Hematopoietic multipotent progenitor cell treated with erythropoietin and hydrocortisone succinate and interleukin-3 and kit ligand, for 4 days (in vitro differentiated cells): ENCODE data around the gene MARK3.

Source experiments
- DNase-seq: peaks from one replicate; pipeline ENCODE4 v3.0.0-alpha.2; 2015

MARK3 gene

DNA sequence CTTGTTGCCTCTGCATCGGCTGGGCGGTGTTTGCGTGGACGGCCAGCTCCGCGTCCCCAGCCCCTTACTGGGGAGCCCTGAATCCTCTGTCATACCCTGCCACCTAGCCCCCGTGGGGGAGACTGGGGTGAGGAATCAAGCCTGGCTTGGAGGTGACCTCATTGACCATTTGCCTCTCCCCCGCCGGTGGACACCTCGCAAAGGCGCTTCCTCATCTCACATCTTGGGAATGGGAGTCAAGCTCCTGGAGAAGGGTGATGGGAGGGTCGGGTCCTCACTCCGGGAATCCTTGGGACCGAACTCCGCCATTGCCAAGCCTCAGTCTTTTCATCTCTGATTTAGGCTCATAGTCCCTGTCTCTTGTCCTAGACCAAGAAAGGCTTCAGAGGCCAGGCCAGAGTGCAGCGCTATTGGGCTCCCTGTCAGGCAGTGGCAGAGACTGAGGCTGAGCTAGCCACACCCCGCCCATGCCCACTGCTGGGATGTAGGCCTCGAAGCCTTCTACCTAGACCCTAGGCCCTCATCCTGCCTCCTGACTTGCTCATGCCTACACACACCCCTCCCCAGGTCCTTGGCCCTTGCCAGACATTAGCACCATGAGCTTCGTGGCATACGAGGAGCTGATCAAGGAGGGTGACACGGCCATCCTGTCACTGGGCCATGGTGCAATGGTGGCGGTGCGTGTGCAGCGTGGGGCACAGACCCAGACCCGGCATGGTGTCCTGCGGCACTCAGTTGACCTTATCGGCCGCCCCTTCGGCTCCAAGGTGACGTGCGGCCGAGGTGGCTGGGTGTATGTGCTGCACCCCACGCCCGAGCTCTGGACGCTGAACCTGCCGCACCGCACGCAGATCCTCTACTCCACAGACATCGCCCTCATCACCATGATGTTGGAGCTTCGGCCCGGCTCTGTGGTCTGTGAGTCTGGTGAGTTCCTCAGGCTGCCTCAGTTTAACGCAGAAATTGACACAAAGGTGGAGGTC is 144.5 kb downstream of the MARK3 start:
- DNase-seq = no peak

DNA sequence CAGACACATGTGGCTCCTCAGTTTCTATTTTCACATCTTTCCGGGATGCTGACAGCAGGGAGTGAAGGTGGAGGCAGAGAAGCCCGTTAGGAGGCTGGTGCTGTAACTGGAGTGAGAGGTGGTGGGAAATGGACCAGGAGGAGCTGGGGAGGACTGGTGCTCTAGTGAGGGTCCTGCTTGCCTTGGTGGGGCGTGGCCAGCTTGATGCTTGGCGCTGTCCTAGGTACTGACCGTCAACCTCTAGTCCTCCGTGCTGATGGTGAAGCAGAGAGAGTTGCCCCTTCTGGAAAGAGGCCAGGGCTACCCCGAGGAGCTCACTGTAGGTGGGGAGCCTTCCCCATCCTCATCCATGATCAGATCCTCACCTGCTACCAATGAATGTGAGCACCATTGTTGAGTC is 145.2 kb downstream of the MARK3 start:
- peak; percentile 71 for DNase-seq

DNA sequence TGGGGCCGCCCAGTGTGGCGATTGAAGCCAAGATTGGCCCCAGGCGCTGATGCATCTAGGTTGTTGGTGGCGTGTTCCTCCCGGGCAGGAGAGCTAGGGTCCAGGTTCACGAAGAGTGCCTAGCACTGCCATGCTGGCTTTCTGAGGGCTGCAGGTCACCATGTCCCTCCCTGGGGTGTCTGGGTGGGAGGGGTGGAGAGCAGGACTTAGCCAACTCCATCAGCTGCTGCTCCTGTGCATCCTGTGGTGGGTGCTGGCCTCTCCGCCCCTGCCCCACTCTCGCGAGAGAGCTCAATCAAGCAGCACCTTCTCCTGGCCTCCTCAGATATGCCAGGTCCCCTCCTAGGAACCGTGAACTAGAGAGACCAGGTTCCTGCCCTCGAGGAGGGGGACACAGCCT is 145.6 kb downstream of the MARK3 start:
- no peak for DNase-seq

DNA sequence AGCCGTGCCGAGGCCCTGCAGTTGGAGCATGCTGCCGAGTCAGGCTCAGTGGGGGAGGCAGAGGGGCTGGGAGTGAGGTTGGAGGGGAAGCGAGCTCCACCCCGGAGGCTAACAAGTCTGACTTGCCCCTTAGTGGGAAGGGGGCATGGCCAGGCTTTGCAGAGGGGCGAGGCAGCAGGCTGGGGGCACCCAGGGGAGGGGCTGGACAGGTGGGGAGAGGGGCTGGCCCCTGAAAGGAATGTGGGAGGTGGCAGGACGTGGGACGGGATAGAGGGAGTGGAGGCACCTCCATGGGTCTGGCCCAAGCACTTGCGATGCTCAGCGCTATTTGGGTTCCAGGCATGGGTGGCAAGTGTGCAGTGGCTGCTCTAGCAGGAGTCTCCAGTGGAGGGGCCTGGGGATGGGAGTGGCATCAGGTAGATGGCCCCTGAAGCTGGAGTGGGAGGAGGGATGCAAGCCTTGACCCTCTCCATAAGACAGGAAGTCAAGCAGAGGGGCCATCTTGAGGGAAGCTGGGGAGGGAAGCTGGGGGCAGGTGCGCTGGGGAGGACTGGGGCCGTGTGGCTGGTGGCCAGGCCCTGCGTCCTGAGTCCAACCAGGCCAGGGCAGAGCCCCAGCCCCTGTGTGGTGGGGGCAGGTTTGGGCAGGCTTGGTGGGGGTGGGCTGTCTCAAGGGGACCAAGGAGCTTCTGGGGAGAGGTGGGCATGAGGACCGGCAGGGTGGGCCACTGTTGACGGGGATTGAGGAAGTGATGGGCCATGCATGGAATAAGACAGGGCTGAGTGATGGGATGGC is 146.4 kb downstream of the MARK3 start:
- DNase-seq = no peak

DNA sequence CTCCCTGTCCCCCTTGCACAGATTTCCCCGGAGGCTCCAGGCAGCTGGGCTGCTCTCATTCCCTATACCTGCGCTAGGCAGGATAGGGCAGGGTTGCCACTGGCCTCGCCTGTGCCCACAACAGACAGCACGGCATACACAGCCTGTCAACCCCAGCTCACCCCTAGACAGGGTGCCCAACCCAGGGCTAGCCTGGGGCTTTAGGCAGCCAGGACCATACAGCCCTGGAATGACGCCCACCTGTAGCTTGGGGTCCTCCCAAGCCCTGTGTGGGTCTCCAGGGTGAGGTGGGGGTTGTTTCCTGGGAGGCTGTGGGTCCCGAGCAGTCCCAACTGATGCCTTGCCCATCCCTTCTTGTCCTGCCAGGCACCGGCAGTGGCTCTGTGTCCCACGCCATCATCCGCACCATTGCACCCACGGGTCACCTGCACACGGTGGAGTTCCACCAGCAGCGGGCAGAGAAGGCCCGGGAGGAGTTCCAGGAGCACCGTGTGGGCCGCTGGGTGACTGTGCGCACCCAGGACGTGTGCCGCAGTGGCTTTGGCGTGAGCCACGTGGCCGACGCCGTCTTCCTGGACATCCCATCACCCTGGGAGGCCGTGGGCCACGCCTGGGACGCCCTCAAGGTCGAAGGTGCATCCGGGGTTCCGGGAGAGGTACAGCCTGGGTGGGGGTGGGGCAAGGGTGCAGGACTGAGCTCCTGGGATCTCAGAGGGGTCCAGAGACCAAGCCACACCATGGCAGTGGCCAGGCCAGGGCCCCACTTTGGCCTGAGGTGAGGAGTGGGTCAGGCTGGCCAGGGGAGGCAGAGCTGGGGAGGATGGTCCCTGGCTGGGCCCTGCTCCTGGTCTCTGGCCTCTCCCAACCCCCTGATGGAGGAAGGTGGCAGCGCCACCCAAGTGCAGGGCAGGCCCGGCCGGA is 147.3 kb downstream of the MARK3 start:
- DNase-seq = no peak

DNA sequence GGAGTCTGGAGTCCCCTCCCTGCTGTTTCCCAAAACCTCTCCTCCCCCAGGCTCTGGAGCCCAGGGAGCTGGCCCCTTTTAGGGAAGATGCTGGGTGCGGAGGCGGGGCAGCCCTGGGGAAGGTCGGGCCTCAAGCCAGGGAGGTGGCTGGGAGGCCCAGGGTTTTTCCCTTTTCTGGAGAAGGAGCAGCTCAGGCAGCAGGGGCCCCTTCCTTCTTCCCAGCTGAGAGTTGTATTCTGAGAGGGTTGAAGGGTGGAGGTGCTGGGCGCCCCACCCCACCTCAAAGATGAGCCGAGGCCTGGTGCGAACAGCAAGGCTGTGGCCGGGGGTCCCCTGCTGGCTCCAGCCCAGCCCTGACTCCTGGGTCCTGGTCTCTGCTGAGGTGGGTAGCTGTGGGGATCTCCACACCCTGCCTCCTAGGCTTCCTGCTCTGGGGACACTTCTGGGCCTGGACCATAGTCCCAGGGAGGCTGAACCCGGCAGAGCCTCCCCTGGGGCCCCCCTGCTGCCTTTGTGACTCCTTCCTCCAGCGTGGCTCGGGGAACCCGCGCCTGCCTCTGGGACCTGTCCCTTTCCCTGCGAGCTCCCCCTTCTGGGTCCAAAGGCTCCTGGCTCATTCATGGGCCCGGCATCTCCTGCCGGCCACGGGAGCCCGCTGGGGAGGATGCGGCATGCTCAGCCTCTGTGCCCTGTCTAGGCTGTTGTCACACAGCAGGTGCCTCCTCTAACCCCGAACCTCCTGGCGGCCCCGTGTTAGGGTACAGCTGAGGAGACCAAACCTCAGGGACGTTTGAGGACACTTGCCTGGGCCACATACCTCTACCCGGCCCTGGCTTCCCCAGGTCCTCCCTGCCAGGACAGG is 148.2 kb downstream of the MARK3 start:
- no peak for DNase-seq

DNA sequence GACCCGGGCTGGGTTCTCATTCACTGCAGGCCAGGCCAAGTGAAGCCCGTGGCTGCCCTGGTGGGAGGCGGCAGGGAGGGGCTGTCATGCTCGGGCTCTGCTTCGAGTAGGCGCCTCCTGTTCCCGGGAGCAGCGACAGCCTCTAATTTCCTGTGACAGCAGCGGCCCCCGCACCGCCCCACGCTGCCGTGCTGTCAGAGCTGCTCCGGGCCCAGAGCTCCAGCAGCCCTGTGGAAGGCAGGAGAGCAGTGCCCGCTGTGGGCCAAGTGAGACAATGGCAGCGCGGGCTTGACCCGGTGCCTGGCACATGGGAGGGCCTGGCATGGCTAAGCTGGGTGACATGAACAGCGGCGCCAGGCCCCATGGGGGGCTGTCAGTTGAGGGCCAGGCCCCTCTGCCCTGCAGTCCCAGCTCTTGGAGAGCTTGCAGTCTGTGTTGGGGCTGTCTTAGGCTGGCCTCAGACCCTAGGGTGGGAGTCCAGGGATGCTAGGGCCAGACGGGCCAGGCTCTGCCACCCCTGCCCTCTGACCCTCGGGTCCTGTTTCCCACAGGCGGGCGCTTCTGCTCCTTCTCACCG is 148.9 kb downstream of the MARK3 start:
- no peak for DNase-seq

DNA sequence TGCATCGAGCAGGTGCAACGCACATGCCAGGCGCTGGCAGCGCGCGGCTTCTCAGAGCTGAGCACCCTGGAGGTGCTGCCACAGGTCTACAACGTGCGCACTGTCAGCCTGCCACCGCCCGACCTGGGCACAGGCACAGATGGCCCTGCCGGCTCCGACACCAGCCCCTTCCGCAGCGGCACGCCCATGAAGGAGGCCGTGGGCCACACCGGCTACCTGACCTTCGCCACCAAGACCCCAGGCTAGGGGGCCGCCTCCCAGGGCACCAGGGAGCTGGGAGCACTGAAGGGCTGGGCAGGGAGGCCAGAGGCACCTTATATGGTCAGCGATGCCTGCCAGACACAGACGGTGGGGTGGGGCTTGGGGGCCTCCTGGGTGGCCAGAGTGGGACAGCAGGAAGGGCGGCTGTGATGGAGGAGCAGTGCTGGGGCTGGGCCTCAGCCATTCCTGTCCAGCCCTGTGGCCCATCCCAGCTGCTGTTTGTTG is 149.4 kb downstream of the MARK3 start:
- no peak for DNase-seq

DNA sequence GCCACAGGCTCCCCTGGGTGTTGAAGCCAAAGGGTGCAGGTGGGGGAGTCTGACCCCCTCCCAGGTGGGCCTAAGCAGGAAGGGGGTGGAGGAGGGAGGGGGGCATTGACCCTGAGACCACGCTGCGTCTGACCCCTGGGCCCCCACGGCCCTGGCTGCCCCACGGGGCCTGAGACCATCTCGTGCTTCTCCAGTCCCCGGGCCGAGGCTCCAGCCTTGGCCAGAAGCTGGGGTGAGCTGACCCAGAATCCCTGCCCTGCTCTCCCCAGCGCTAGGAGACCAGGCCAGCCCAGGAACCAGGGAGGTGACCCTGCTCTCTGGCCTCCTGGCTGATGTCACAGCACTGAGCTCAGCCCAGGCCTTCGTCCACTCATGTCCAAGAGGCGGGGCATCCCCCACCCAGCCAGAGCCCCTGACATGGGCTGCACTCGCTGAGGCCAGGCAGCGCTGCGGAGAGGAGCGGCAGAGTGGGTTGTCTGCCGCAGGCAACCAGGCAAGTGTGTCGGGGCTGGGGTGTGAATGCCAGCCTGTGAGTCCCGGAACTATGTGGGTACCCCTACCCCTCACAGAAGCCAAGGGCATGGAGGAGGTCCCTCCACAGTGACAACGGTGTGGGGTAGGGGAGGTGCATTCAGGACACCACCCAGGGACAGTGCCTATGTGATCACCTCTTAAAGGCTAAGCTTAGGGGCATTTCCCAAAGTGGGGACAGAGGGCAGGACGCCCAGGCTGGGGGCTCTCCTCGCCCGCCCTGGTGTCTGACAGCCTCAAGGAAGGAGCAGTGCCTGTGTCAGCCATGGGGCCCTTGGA is 150.1 kb downstream of the MARK3 start:
- DNase-seq = no peak

DNA sequence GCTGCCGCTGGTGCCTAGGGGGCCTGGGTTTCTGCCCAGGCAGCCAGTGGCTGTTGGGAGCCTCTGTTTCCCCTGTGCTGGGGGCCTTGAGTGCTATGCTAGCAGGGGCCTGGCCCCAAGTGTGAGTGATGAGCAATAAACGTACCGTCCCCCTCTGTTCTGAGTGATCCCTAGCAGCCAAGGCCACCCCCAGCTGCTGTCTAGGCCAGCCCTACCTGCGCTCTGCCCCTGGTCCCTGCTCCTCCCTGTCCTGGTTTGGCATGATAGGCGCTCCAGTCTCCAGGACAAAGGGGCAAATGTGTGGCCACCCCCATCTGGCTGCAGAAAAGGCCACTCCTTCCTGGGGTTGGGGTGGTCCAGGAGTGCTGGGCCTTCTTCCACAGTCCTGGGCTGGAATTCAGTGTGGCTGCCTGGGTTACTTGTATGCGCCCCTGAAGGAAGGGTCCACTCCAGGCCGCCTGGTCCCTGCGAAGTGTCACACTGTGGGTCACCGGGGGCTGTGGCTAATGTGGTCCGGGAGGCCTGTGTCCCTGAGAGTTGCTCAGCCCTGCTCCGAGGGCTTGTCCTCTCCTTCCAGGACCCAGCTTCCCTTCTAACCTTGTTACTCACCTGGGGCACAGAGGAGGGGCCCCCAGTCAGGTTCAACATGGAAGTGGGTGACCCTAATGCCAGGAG is 150.8 kb downstream of the MARK3 start:
- DNase-seq = no peak

DNA sequence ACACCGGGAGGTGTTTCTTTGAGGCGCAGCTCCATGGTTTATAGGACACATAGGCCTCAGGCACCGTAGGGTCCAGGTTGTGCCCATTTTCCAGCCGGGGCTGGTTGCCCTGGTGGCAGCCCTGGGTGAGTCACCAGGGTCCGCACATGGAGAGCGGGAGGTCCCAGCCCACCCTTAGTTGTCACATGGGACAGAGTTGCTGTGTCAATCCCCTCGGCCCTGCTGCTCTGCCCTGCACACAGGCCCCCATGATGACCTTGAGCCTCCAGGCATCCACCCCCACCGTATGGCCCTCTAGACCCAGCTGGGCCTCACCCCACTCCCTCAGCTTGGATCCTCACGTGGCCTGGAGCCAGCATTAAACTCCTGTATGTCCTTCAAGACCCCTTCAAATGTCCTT is 151.5 kb downstream of the MARK3 start:
- no peak for DNase-seq

DNA sequence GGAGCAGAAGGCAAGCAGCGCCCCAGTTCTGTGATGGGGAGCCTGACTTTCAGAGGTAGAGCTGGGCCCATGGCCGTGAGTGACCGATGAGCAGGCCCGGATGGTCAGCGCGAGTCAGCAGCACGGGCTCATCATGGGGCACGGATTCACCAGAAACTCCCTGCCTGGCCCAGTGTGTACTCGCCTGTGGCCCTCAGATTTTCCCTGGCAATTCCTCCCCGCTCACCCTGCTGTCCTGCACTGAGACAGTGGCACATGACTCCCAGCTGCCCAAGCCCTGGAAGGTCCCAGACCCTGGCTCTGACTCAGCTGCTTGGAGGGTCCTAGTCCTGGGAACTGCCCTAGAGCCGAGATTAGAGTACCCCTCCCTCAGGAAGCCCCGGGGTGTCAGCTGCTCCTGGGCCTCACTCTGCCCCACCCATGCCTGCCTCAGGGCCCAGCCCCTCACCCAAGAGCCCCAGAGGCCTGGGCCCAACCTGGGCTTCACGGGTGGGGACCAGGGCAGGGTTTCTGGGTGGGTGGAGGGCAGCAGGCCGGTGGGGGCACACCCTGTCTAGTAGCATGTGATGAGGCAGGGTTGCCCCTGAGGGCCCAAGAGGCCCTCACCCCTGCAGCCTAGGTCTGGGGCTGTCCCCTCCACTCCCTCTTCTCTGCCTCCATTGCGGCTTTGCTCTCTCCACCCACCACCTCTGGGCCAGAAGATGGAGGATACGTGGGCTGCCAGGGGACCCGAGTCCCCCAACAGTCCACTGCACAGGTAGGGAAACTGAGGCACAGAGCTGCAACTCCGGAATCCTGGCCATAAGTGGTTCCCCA is 152.2 kb downstream of the MARK3 start:
- no peak for DNase-seq

DNA sequence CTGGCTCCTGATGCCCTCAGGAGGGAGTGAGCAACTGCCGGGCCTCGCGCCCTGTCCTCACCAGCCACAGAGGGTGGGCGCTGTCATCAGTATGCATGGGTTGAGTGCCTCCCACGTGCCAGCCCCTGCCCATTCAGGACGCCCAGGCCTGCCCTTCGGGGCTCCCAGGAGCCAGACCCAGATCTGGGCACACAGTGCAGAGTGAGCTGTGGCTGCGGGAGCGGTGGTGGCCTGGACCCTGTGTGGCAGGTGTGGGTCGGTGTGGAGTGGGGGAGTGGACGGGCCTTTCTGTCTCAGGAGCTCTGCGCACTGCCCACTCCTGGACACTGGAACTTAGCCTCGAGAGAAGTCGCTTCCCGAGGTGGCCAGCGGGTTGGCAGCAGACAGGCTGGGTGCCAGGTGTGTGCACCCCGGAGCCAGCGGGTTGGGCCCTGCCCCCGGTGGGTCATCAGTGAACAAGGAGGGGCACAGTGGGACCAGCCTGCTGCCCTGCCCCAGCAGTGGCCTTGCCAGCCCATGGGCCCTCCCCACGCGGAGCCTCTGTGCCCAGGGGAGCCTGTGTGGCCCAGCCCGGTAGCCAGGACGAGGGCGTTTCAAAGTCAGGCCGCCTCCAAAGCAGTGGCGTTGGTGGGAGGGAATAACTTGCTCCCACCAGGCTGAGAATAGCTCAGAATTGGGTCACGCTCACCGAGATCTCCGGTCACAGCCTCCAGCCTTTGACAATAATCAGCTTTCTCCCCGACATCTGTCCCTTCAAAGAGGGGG is 153.3 kb downstream of the MARK3 start:
- DNase-seq = no peak

DNA sequence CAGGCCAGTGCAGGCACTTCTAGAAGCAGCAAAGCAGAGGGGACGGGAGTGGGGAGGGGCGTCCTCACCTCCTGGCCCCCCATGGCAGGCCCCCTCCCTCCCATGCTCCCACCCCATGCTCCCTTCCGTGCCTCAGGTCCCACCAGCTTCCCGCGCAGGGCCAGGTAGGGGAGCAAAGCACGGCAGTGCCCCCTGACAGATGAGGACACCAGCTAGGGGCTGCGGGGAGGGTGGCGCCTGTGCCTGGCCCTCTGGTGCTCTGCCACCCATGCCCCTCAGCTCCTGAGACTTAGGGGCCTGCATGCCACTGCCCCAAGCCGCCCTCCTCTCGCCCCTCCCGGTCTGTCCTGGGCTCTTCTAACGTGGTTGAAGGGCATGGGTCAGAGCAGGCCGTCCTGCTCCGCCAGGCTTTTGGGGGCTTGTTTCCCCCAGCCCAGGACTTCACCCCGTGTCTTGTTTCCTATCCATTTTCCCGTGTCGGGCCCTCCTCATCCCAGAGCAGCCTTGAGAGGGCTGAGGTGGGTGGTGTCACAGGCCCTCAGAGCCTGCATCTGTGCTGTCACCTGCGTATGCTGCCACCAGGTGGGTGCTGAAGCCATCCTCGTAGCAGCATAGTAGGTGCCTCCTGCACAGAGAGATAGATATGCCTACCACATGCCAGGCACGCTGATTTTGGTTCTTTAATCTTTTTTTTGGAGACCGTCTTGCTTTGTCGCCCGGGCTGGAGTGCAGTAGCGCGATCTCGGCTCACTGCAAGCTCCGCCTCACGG is 154.0 kb downstream of the MARK3 start:
- no peak for DNase-seq

DNA sequence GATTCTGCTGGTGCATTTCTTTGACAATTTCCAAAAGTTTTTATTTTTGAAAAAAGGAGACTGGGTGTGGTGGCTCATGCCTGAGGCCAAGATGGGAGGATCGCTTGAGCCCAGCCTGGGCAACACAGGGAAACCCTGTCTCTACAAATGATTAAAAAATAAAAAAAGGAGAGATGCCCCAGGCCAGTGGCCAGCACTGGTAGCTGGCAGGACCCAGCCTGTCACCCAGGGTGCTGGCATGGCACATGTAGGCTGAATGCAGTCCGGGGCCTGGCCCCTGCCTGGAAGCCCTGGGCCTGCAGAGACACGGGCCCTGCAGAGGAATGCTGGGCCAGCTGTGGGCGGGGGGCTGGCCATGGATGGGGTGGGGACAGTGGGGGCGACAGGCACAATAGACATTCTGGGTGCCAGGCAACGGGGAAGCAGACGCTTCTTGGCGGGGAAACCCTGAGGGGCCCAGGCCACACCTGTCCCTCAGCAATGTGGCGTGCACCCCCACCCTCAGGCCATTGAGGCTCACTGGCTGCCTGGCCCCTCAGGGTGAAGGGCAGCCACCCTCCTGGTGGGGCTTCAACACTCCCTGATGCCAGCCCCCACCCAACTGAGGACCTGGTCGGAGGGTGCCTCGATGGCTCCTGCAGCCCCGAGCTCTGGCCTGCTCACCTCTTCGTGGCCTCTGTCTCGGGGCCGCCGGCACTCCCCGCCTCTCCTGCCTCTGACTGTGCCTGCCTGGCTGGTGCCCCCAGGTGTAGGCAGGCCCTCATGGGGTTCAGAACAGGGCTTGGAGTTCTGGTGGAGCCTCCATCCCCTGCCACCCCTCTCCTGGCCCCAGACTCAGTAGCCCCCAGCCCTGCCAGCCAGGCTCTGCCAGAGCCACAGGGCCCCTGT is 155.8 kb downstream of the MARK3 start:
- DNase-seq = no peak
